GM18526 (cell line): Measurements from ENCODE around the gene PDCD1.

ENCODE experiments used
- POLR2A ChIP-seq: IDR thresholded peaks from 3 replicates; pipeline ENCODE4 v1.6.1; 2011; ENCODE audit not compliant: insufficient read length; ENCODE audit errors: extremely low read depth

PDCD1 gene

DNA sequence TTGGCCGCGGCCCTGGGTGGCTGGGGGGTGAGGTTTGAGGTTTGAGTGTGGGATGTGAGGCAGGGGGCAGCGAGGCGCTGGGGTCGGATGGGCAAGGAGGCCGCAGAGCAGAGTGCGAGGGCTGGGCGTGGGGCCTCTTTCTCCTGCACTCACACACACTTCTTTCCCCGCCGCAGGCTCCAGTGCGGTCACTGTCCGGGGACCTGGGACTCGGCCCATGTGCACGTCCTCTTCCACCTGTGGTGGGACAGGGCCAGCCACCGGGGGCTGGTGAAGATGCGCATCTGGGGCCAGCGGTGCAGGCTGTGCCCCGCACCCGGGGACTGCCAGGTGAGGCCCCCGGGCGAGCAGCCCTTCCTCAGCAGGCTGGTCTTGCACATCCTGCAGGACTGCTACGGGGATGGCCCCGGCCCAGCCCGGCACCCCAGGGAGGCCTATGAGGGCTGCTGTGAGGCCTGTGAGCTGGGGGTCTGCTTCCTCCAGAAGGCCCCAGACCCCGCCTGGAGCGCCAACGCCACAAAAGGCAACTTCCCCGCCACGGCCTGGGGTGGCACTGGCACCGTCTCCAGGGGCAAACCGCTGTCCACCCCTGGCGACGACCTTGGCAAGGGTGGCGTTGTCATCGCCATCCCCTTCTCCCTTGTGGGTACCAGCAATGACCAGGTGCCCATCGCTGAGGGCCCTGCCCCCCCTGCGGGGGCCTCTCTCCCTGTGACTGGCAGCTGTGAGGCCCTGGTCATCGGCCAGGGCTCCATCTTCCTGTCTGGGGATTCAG, 13.0 kb upstream of the PDCD1 start:
- no peak for TF ChIP-seq POLR2A

DNA sequence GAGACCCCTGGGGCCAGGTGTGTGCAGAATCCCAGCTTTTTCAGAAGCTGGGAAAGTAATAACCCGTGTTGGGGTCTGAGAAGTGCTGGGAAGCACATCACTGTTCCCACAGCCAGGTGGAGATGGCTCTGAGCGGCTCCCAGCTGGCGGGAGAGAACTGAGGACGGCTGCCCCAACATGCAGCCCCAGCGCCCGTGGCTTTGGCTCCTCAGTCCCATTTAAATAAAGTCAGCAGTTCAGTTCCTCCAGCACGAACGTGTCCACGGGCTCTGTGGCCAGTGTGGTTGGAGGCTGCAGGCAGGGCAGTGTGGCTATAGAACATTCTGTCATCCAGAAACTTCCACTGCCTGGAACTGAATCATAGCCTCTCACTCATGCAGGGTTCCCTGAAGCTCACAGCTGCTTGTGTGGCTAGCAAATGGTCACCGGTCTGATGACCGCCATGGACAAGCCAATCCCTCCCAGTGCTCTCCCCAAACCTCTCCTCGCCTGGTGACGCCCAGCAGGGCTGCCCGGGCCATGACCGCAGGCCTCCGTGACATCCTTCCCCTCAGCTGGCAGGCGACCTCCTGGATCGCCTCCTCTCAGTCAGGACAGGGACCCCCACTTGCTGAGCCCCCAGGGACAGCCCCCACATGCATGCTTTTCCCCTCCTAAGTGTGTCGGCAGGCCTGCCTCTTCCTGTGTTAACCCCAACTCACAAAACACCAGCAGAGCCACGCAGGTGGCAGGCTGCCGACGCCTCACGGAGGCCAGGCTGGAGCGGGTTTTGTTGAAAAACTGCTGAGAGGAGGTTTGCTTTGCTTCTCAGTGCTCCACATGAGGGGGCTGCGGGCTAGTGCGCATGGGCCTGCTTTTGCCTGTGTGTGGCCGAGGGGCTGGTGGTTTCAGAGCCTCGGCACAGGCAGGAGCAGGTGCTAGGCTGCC, 12.2 kb upstream of the PDCD1 start:
- TF ChIP-seq POLR2A: no peak

- no peak for TF ChIP-seq POLR2A
Observed at GRCh38 chr2:241870081-241870541, 11.4 kb upstream of the PDCD1 start.

DNA sequence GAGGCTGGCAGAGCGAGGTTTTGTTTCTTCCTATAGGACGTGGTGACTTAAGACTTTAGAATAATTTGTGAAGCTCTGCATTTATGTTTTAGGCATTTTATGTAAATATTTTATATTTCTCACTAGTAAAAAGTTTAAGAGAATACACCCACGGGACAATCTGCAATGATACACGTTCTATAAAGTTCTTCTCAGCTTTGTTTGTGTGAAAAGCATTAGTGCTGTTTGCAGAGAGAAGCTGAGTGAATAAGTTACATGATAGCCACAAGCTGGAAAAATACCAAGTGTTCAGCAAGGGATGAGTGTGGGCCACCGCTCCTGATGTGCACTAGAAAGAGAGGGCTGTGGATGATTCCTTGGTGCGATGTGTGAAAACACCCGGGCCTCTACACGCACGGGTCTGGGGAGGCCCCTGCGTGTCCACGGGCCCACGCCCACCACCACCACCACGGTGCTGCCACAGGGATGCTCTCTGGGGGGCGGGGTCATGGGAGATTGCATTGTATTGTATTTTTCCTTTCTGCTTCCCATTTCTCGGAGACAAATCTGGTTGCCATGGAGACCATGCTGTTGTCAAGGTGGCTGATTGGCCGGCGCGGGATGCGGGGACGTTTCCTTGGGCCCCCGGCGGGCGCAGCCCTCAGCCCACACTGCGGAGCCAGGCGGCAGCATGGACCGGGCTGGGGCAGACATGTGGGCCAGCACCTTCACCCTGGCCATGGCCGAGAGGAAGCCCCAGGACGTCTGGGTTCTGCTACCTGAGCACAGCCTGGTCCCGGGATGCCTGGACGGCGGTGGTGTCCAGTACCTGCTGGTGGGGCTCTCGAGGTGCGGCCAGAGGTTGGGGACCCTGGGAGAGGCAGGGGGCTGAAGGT, 10.6 kb upstream of the PDCD1 start, which contains the start of gene RTP5:
Gene RTP5 (plus strand): TSS at position 643 of the 875 bp plus-strand sequence. CDS start 28 bp downstream, at position 671.
- no peak for TF ChIP-seq POLR2A

- no peak for TF ChIP-seq POLR2A
Observed at GRCh38 chr2:241868661-241869081, 10.0 kb upstream of the PDCD1 start.

GRCh38 chr2:241867776-241868420, 9.2 kb upstream of the PDCD1 start:
- no peak for TF ChIP-seq POLR2A

- no peak for TF ChIP-seq POLR2A
Observed at GRCh38 chr2:241866790-241867645, 8.3 kb upstream of the PDCD1 start.

DNA sequence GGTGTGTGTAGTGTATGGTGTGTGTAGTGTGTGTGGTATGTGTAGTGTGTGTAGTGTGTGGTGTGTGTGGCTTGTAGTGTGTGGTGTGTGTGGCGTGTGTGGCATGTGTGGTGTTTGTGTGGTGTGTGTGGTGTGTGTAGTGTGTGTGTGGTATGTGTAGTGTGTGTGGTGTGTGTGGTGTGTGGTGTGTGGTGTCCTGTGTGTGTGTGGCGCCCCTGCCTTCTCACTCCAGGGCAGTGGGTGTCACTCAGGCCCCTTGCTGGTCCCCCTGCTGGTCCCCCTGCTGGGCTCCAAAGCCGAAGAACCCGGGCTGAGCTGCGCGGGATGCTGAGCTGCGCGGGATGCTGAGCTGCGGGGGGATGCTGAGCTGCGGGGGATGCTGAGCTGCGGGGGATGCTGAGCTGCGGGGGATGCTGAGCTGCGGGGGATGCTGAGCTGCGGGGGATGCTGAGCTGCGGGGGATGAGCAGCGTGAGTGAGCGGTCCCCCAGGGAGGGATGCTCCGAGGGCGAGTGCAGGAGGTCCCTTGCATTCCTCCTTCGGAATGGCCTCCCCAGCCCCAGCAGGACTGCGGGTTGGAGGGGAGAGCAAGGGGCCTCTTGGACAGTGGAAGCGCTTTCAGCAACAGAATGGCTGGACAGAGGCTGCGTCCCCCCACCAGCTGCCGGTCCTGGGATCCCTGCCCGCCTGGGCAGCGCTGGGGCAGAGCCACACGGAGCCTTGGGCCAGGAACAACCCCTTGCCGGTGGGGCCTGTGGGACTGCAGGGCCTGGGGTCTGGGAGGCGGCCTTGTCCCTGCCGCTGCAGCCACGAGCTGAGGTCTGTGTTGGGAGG, 7.5 kb upstream of the PDCD1 start:
- no peak for TF ChIP-seq POLR2A

DNA sequence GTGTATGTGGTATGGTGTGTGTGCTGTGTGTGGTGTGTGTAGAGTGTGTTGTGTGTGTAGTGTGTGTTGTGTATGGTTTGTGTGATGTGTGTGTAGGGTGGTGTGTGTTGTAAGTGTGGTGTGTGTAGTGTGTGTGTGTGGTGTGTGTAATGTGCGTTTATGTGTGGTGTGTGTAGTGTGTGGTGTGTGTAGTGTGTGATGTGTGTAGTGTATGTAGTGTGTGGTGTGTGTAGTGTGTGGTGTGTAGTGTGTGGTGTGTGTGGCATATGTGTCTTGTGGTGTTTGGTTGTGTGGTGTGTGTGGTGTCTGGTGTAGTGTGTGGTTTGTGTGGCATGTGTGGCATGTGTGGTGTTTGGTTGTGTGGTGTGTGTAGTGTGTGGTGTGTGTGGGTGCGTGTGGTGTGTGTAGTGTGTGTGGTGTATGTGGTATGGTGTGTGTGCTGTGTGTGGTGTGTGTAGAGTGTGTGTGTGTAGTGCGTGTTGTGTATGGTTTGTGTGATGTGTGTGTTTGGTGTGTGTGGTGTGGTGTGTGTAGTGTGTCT, 6.8 kb upstream of the PDCD1 start:
- no peak for TF ChIP-seq POLR2A

GRCh38 chr2:241864850-241865213, 6.1 kb upstream of the PDCD1 start:
- TF ChIP-seq POLR2A: no peak

GRCh38 chr2:241864168-241864849, 5.6 kb upstream of the PDCD1 start:
- no peak for TF ChIP-seq POLR2A

- no peak for TF ChIP-seq POLR2A
Observed at GRCh38 chr2:241863536-241863954, 4.9 kb upstream of the PDCD1 start.
